Measurements from ENCODE around the gene AKR7A3.

Gene AKR7A3

DNA sequence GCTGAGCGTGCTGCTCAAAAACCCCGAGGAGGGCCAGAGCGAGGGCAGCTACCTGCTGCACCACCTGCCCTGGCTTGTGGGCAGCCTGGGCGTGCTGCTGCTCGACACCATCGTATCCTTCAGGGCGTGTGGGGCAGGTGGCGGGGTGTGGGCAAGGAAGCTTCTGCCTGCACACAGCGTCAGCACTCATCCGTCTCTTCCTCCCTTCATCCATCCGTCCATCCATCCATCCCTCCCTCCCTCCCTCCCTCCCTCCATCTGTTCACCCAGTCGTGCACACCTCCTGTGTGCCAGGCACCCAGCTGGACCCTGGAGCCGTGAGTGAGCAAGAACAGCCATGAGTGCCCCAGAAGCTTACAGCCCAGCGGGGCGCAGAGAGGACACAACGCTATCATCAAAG is 38.7 kb upstream of the AKR7A3 start:
- H3K4me3 ChIP-seq (replicated peaks; ENCODE audit: low read depth, low read length) = no peak overlapping the region
- DNase-seq (ENCODE audit: extremely low read depth, low read depth) = no peak
- TF ChIP-seq, protein P1, sequence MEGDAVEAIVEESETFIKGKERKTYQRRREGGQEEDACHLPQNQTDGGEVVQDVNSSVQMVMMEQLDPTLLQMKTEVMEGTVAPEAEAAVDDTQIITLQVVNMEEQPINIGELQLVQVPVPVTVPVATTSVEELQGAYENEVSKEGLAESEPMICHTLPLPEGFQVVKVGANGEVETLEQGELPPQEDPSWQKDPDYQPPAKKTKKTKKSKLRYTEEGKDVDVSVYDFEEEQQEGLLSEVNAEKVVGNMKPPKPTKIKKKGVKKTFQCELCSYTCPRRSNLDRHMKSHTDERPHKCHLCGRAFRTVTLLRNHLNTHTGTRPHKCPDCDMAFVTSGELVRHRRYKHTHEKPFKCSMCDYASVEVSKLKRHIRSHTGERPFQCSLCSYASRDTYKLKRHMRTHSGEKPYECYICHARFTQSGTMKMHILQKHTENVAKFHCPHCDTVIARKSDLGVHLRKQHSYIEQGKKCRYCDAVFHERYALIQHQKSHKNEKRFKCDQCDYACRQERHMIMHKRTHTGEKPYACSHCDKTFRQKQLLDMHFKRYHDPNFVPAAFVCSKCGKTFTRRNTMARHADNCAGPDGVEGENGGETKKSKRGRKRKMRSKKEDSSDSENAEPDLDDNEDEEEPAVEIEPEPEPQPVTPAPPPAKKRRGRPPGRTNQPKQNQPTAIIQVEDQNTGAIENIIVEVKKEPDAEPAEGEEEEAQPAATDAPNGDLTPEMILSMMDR (IDR thresholded peaks at IDR 0.05; ENCODE audit: low read depth, low read length, missing control alignments) = no peak

DNA sequence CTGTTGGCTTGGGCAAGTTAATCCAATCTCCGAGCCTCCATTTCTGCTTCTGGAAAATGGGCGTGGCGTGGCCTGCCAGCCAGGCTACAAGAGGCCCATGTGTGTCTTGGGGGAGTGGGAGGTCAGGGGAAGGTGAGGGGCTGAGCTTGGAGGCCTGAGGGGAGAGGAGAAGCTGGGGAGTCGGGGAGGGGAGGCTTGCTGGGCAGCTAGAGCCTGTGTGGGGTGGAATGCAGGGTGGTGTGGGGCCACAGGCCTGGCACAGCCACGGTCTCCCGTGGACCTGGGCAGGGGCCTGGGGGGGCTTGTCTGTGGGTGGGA is 38.1 kb upstream of the AKR7A3 start:
- H3K4me3 ChIP-seq (replicated peaks; ENCODE audit: low read depth, low read length) = no peak overlapping the region
- TF ChIP-seq, protein P1 (IDR thresholded peaks at IDR 0.05; ENCODE audit: low read depth, low read length, missing control alignments) = no peak
- DNase-seq (ENCODE audit: extremely low read depth, low read depth) = no peak

DNA sequence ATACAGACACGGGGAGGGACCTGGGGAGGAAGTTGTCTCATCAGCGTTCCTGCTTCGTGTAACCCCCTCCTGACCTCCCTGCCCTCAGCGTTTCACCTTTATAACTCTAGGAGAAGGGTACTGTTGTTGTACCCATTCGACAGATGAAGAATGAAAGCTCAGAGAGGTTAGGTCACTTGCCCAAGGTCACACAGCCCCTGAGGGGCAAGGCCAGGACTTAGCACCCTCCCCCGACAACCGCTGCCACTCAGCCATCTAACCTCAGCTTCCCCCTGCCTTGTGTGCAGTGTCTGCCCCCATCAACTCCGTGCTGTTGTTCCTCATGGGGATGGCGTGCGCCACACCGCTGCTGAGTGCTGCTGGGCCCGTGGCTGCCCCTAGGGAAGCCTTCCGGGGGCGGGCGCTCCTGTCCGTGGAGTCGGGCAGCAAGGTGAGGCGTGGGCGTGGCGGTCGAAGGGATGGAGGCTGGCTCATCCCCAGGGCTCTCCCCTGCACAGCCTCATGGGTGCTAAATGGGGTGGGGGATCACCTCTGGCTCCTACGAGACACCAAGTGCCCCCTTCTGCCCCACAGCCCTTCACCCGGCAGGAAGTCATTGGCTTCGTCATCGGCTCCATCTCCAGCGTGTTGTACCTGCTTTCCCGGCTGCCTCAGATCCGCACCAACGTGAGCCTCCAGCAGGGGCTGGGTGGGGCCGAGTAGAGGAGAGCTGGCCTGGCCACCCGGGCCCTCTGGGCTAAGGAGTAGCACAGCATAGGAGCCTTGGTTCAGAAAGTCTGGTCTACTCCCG is 37.6 kb upstream of the AKR7A3 start:
- no peak overlapping the region for H3K4me3 ChIP-seq (replicated peaks; ENCODE audit: low read depth, low read length)
- DNase-seq (ENCODE audit: extremely low read depth, low read depth) = no peak
- TF ChIP-seq, protein P1 (IDR thresholded peaks at IDR 0.05; ENCODE audit: low read depth, low read length, missing control alignments) = no peak

DNA sequence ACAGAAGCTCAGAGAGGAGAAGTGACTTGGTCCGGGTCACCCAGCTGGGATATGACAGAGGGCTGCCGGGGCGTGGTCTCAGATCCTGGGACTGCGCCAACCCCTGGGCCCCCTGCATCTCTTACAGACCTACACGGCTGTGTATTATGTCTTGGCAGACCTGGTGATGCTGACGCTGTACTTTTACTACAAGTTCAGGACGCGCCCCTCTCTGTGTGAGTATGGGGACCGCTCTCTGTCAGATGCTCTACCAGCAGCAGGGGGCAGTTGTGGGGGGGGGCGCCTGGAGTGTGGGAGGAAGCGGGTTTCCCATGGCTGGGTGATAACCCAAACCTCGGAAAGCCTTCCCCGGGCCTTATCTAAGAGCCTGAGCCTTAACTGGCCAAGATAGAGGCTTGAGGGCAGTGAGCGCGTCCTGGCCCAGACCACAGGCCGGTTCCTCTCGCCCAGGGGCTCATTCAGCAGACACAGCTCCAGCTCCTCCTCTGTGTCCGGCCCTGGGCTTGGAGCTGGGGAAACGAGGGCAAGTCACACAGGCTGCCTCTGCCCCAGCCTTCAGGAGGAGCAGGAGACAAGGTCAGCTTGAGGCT is 36.9 kb upstream of the AKR7A3 start:
- TF ChIP-seq, protein P1 (IDR thresholded peaks at IDR 0.05; ENCODE audit: low read depth, low read length, missing control alignments) = no peak
- no peak for DNase-seq (ENCODE audit: extremely low read depth, low read depth)
- H3K4me3 ChIP-seq (replicated peaks; ENCODE audit: low read depth, low read length) = no peak overlapping the region

DNA sequence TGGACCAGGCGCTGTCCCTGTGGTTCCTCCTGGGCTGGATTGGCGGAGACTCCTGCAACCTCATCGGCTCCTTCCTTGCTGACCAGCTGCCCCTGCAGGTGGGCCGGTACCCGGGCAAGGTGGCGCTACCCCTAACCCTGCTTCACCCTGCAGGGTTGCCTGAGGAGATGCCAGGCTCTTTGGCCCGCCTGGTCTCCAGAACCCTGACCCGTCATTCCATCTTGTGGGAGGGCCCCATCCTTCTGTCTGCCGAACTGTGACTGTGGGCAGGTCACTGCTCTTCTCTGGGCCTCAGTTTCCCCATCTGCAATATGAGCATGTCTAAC is 36.1 kb upstream of the AKR7A3 start:
- DNase-seq (ENCODE audit: extremely low read depth, low read depth) = no peak
- H3K4me3 ChIP-seq (replicated peaks; ENCODE audit: low read depth, low read length) = no peak overlapping the region
- TF ChIP-seq, protein P1 (IDR thresholded peaks at IDR 0.05; ENCODE audit: low read depth, low read length, missing control alignments) = no peak

DNA sequence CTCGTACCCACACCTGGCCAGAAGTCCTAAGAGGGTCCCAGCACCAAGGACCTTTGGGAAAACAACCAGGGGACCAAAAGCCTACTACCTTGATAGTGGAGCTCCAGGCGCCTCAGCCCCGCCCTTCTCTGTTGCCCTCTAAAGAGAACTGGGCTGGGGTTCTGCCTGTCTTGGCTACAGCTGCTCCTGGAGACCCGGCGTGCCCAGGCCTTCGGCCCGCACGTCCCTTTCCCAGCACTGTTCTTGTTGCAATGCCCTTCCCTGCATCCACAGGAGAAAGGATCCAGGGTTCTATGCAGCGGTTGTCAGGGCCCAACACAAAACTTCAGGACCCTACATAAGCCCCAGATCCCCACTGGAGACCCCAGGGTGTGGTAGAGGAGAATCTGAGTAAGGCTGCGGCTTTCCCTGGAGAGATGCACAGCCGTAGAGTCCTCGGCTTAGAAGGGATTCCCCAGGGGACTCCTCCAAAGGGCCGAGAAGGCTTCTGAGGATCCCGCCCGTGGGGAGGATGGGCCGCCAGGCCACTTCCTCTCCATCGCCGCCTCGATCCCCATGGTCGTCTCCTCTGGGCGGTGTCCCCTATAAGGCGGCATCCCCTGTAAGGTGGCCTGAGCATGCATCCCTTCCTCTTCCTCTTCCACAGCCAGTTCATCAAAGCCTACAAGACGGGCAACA is 35.6 kb upstream of the AKR7A3 start:
- H3K4me3 ChIP-seq (replicated peaks; ENCODE audit: low read depth, low read length) = no peak overlapping the region
- TF ChIP-seq, protein P1 (IDR thresholded peaks at IDR 0.05; ENCODE audit: low read depth, low read length, missing control alignments) = no peak
- no peak for DNase-seq (ENCODE audit: extremely low read depth, low read depth)

Data from HFF-Myc (cell line).